Nephron progenitor cell (in vitro differentiated cells): ENCODE measurements around the gene OR9G1.
"Not testable (repeated sequence)": the region's sequence is repeated elsewhere in the genome, so short reads cannot be mapped to it uniquely, and the experiment has no call there.

Experiments used
- DNase-seq: peaks from one replicate; pipeline ENCODE4 v3.0.0; 2021
- H3K27ac Mint-ChIP-seq: 2 replicates; pipeline ENCODE4 v1.8.0; 2021; ENCODE audit warnings: mild to moderate bottlenecking, moderate library complexity, mixed read lengths
- H3K27me3 Mint-ChIP-seq: 2 replicates; pipeline ENCODE4 v1.8.0; 2021; ENCODE audit warnings: mild to moderate bottlenecking, low read depth, mixed read lengths; ENCODE audit not compliant: poor library complexity
- H3K36me3 Mint-ChIP-seq: 2 replicates; pipeline ENCODE4 v1.8.0; 2021; ENCODE audit warnings: low read depth, mixed read lengths
- H3K4me1 Mint-ChIP-seq: 2 replicates; pipeline ENCODE4 v1.8.0; 2021; ENCODE audit warnings: mixed read lengths
- H3K4me3 Mint-ChIP-seq: 2 replicates; pipeline ENCODE4 v1.8.0; 2021; ENCODE audit warnings: mild to moderate bottlenecking, moderate library complexity, mixed read lengths
- H3K9me3 Mint-ChIP-seq: 2 replicates; pipeline ENCODE4 v1.8.0; 2021; ENCODE audit warnings: mild to moderate bottlenecking, moderate library complexity, mixed read lengths
- CTCF ChIP-seq: fragments of 200-600 bp; sonication (generic); IDR thresholded peaks from 2 replicates; pipeline ENCODE4 v1.5.0; 2021; ENCODE audit warnings: antibody characterized with exemption

Gene OR9G1

DNA sequence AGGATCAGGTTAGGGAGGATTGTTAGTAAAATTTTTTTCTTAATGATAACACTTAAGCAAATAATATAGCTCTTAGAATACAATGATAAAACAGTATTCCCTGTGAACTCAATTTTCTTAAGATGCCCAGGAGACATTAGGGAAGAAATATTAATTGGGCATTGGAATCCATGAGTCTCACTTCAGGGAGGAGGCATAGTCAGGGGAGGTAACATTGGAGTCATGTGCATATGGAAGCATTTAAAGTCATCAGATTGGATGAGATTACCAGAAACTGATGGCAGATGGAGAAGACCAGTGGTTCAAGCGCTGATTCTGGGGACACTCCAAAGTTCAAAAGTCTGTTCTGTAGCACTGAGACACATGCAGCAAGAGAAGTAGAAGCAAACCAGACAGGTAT is at the start of gene OR9G1:
OR9G1 (plus strand) TSS at position 301 of the 400 bp plus-strand sequence. CDS start 1,293 bp downstream, outside the sequence.
- Mint-ChIP-seq H3K4me1 (no peaks in the 10 kb centered on the region), H3K9me3 (no peaks in the 10 kb centered on the region), H3K27ac (no peak within 1 kb of the TSS), H3K36me3 (no peaks in the 10 kb centered on the region), H3K27me3 (no peaks in the 10 kb centered on the region), H3K4me3 (no peak within 1 kb of the TSS)
- DNase-seq = no peak
- no peak for TF ChIP-seq CTCF

DNA sequence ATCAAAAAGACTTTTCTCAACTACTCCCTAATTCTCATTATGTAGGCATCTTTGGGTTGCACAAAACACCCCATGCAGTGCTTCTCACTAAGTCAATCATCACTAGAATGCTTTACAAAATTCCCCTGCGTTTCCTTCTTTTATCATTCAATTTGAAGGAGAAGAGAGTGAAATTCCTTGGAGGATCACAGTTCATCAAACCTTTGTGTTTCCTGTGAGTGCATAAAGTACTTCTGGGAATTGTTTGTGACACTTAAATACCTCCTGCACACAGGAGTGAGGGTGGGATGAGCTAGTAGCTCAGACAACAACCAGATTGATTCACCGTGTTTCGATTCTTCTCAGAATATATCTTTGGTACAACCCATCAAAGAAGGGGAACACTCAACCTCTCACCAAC is 39.1 kb upstream of the OR9G1 start:
- DNase-seq = no peak
- Mint-ChIP-seq H3K9me3 (peaks cover 7% of the 10 kb centered on the region), H3K27me3 (peaks cover 3% of the 10 kb centered on the region), H3K36me3 (no peaks in the 10 kb centered on the region), H3K4me1 (no peaks in the 10 kb centered on the region), H3K4me3 (no peak overlapping the region), H3K27ac (no peak overlapping the region)
- no peak for TF ChIP-seq CTCF

GRCh38 chr11:56663386-56663785 is 35.5 kb upstream of the OR9G1 start, which contains the start of gene OR5AR1:
TSS of gene OR5AR1 (plus strand) at chr11:56663686. CDS start at chr11:56663686, 0 bp downstream.
- no peak for TF ChIP-seq CTCF
- Mint-ChIP-seq H3K4me1 (no peaks in the 10 kb centered on the region), H3K27me3 (peaks cover 5% of the 10 kb centered on the region), H3K27ac (no peak within 1 kb of the TSS), H3K4me3 (no peak within 1 kb of the TSS), H3K36me3 (no peaks in the 10 kb centered on the region), H3K9me3 (no peaks in the 10 kb centered on the region)
- no peak for DNase-seq

DNA sequence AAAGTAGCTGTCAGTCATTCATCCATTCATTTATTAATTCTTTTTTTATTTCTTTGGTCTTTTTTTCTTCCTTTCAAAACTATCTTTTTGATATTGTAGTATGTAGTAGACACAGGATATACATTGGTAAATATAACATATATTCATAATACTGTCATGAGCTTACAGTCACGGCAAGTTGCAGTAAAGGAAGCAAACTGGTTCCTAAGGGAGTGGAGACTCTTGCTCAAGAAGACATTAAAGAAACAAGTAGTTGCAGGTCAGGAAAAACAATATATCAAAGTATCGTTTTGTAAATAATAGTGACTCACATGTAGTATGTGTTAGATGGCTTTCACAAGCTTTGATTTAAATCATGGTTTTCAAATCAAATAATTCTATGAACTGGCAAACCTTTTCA is 27.9 kb upstream of the OR9G1 start:
- Mint-ChIP-seq H3K36me3 (no peaks in the 10 kb centered on the region), H3K4me3 (no peak overlapping the region), H3K27me3 (peaks cover 3% of the 10 kb centered on the region), H3K4me1 (no peaks in the 10 kb centered on the region), H3K9me3 (no peaks in the 10 kb centered on the region), H3K27ac (no peak overlapping the region)
- TF ChIP-seq CTCF = no peak
- DNase-seq = no peak

- DNase-seq = no peak
- H3K4me3 Mint-ChIP-seq = no peak overlapping the region
- no peaks in the 10 kb centered on the region for H3K4me1 Mint-ChIP-seq
- H3K27ac Mint-ChIP-seq = no peak overlapping the region
- peaks cover 3% of the 10 kb centered on the region for H3K27me3 Mint-ChIP-seq
- H3K36me3 Mint-ChIP-seq = no peaks in the 10 kb centered on the region
- no peak for TF ChIP-seq CTCF
- H3K9me3 Mint-ChIP-seq = no peaks in the 10 kb centered on the region
Measured at GRCh38 chr11:56688554-56689100, 10.3 kb upstream of the OR9G1 start.

DNA sequence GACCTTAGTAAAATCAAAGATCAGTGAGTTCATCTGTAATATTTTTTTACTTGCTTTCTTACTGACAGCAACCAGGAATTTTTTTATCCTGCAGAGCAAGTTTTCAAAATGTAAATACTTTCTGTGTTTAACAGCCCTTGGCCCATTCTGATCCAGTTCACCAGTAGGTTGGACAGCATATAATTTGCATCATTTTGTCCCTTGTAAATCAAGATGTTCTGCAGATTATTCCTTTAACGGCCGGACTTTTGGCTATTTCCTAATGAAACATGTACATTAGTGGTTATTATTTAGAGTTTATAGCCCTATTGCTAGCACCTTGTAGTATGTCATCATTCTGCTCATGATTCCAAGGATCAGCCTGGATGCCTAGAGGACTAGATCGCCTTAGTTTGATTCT is 7.7 kb upstream of the OR9G1 start:
- not testable (repeated sequence) for DNase-seq, H3K4me3 Mint-ChIP-seq, H3K9me3 Mint-ChIP-seq, H3K36me3 Mint-ChIP-seq, H3K27ac Mint-ChIP-seq, H3K27me3 Mint-ChIP-seq, H3K4me1 Mint-ChIP-seq
